ENCODE measurements around the gene HSPG2. TPM values are rescaled to one million over a fixed set of nuclear protein-coding genes. Genes with fewer than 3 reads are reported as not detected.
"Not testable (repeated sequence)": the region's sequence is repeated elsewhere in the genome, so short reads cannot be mapped to it uniquely, and the experiment has no call there.

The HSPG2 gene
- total RNA-seq, 2 donors from 2014 or later: 0.20 TPM; not detected in 1

- no peak overlapping the region for H3K27ac Mint-ChIP-seq
Observed at GRCh38 chr1:21946836-21947587, 9.9 kb upstream of the HSPG2 start.

DNA sequence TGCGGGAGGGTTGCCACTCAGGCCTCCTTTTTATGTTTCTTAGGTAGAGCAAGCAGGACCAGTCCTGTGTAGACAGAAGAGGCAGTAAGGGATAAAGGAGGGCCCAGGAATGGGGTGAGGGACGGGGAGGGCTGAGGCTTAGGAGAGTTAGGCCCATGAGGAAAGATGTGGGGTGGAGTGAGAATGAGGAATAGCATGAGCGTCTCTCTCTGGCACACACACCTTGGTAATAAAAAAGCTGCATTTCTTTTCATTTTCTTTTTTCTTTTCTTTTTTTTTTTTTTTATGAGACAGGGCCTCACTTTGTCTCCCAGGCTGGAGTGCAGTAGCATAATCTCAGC, 7.6 kb upstream of the HSPG2 start:
- no peak overlapping the region for H3K4me3 Mint-ChIP-seq
- no peaks in the 10 kb centered on the region for H3K36me3 Mint-ChIP-seq
- H3K4me1 Mint-ChIP-seq (ENCODE audit: low read depth in 2 of 2): no peaks in the 10 kb centered on the region
- no peak overlapping the region for H3K27ac Mint-ChIP-seq
- ATAC-seq (no peak), DNase-seq (ENCODE audit: low spot score) (no peak)
- no peaks in the 10 kb centered on the region for H3K9me3 Mint-ChIP-seq
- H3K27me3 Mint-ChIP-seq: peaks cover 0 to 3% of the 10 kb centered on the region in 2 donors

More at GRCh38 chr1:21946836-21947587, 9.9 kb upstream of the HSPG2 start:
- H3K36me3 Mint-ChIP-seq: no peaks in the 10 kb centered on the region
- ATAC-seq (no peak), DNase-seq (ENCODE audit: low spot score) (no peak)
- H3K9me3 Mint-ChIP-seq: no peaks in the 10 kb centered on the region
- H3K27me3 Mint-ChIP-seq: no peaks in the 10 kb centered on the region
- no peak overlapping the region for H3K4me3 Mint-ChIP-seq
- H3K4me1 Mint-ChIP-seq (ENCODE audit: low read depth in 2 of 2): no peaks in the 10 kb centered on the region

- not testable (repeated sequence) for DNase-seq (ENCODE audit: low spot score); ATAC-seq; H3K27ac Mint-ChIP-seq; H3K4me3 Mint-ChIP-seq; H3K9me3 Mint-ChIP-seq; H3K36me3 Mint-ChIP-seq; H3K27me3 Mint-ChIP-seq; H3K4me1 Mint-ChIP-seq (ENCODE audit: low read depth in 2 of 2)
Observed at GRCh38 chr1:21942959-21943640, 6.0 kb upstream of the HSPG2 start.

DNA sequence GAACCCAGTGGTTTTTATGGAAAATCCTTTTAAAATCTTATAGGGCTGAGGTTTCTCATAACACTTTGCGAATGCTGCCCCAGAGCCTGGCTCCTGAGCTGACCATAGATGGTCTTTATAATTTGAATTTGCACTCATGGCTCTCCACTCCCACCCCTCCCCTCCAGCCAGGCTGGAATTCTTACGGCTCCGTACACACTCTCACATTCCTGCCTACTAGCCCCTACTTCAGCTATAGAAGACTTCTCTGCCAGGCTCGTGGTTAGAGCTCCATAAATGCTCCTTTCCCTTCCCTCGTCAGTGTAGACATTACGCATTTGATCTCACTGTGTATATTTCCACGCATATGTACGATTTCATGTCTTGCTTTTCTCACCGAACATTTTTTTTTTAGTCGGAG, 5.4 kb upstream of the HSPG2 start:
- H3K9me3 Mint-ChIP-seq: no peaks in the 10 kb centered on the region
- H3K4me3 Mint-ChIP-seq: no peak overlapping the region
- no peak for DNase-seq (ENCODE audit: low spot score)
- ATAC-seq: no peak
- H3K4me1 Mint-ChIP-seq (ENCODE audit: low read depth in 2 of 2): peaks cover 6 to 9% of the 10 kb centered on the region in 2 donors
- H3K27ac Mint-ChIP-seq: no peak overlapping the region
- H3K27me3 Mint-ChIP-seq: peaks cover 10 to 13% of the 10 kb centered on the region in 2 donors
- H3K36me3 Mint-ChIP-seq: no peaks in the 10 kb centered on the region

DNA sequence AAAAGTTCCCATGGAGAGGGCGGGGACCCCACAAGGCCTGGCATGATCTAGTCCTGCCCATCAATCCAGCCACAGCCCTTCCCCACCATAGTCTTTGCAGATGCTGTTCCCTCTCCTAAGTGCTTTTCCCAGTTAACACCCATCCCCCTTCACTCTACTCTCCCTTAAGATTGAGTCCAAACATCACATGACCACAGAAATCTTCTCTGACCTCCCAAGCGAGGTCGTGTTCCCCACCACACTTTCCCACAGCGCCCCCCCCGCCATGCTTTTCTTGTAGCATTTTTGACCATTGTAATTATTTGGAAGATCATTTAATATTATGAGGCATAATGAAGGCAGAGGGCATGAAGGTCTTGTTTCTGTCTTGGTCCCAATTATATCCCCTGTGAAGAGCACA, 4.3 kb upstream of the HSPG2 start:
- Mint-ChIP-seq H3K36me3 (no peaks in the 10 kb centered on the region), H3K9me3 (no peaks in the 10 kb centered on the region), H3K27ac (no peak overlapping the region), H3K27me3 (peaks cover 13% of the 10 kb centered on the region in 2 donors), H3K4me3 (no peak overlapping the region), H3K4me1 (ENCODE audit: low read depth in 2 of 2) (peaks cover 7 to 10% of the 10 kb centered on the region in 2 donors)
- DNase-seq (ENCODE audit: low spot score) (no peak), ATAC-seq (no peak)

- Mint-ChIP-seq H3K4me1 (ENCODE audit: low read depth in 2 of 2) (peaks cover 7 to 13% of the 10 kb centered on the region in 2 donors), H3K27me3 (peaks cover 13 to 16% of the 10 kb centered on the region in 2 donors), H3K27ac (no peak overlapping the region), H3K36me3 (no peaks in the 10 kb centered on the region), H3K4me3 (no peak overlapping the region), H3K9me3 (no peaks in the 10 kb centered on the region)
- DNase-seq (ENCODE audit: low spot score): no peak
- ATAC-seq: no peak
Observed at GRCh38 chr1:21940492-21940891, 3.4 kb upstream of the HSPG2 start.

DNA sequence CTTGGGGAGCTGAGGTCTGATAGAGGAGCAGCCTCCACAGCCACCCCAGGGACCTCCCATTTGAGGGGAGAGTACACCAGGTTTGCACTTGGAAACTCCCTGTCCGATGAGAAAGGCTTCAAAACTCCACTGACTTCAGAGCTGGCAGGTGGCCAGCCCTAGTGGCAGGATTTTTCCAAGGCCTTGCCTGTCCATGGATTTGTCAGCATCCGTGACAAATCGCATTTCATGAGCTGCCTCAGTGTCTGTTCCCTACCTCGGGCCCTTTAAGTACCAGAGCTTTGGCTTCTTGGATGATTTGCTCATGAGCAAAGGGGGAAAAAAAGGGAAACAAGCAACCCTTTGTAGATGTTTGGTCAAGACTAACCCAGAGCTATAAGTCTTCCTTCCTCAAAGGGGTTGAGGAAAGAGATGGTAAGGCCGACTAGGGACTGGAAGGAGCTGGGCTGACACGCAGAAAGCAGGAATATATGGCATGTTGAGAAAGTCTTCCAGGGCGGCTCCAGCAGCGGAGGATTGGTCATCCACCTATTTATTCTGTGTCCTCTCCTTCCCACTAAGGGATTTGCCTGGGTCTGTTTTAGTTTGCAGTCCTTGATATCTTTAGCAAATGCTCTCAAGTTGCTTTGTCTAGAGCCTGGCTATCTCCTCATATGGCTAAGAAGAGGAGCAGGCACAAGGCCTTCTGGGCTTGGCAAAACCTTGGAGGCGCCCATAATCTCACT, 2.7 kb upstream of the HSPG2 start:
- ATAC-seq (no peak), DNase-seq (ENCODE audit: low spot score) (no peak)
- Mint-ChIP-seq H3K27me3 (peaks cover 13 to 18% of the 10 kb centered on the region in 2 donors), H3K36me3 (no peaks in the 10 kb centered on the region), H3K9me3 (no peaks in the 10 kb centered on the region), H3K27ac (no peak overlapping the region), H3K4me3 (no peak overlapping the region), H3K4me1 (ENCODE audit: low read depth in 2 of 2) (peaks cover 7 to 14% of the 10 kb centered on the region in 2 donors)

DNA sequence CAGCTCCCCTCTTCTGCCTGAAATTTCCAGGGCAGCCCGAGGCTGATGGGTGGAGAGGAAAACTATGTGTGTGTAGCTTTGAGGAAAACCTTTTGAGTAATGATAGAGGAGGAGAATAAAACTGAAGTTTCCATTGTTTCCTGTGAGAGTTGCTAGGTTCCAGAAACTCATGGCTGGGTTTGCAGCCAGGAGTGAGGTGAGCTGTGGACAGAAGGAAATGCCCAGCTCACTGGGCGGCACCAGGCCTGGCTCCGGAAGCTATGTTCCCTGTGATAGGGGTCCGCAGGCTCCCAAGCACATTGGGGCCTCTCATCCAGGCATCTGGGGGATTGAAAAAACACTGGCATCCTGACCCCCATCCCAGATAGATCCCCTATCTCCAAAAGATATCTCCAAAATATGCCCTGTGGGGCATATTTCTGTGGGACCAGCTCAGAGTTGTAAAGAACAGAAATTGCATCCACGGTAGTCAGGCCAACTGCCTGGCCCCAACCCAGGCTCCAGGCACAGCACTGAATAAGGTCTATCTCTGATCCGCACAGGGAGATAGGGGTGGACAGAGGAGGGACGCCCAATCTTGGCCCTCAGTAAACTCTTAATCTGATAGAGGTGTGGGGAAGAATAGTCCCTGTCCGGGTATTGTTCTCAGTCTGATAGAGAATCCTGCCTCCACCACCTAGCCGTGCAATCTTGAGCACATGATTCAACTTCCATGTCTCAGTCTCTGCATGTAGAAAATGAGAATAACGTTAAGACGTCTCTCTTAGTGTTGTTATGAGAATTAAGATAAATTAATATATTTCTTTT, 1.8 kb upstream of the HSPG2 start:
- DNase-seq (ENCODE audit: low spot score) (no peak), ATAC-seq (no peak)
- no peak overlapping the region for H3K27ac Mint-ChIP-seq
- no peaks in the 10 kb centered on the region for H3K9me3 Mint-ChIP-seq
- no peaks in the 10 kb centered on the region for H3K36me3 Mint-ChIP-seq
- peaks cover 7 to 14% of the 10 kb centered on the region in 2 donors for H3K4me1 Mint-ChIP-seq (ENCODE audit: low read depth in 2 of 2)
- peaks cover 13 to 22% of the 10 kb centered on the region in 2 donors for H3K27me3 Mint-ChIP-seq
- peak overlapping the region; percentile 90 for H3K4me3 Mint-ChIP-seq

GRCh38 chr1:21937372-21938121, 437 bp upstream of the HSPG2 start:
- H3K4me1 Mint-ChIP-seq (ENCODE audit: low read depth in 2 of 2): peaks cover 7 to 14% of the 10 kb centered on the region in 2 donors
- DNase-seq (ENCODE audit: low spot score) (peak; percentile 74), ATAC-seq (peak; percentile 85 to 92)
- peaks cover 13 to 23% of the 10 kb centered on the region in 2 donors for H3K27me3 Mint-ChIP-seq
- H3K9me3 Mint-ChIP-seq: no peaks in the 10 kb centered on the region
- H3K27ac Mint-ChIP-seq: peak overlapping the region in 1 of 2 donors; percentile 64
- H3K36me3 Mint-ChIP-seq: no peaks in the 10 kb centered on the region
- peak overlapping the region; percentile 90 for H3K4me3 Mint-ChIP-seq

DNA sequence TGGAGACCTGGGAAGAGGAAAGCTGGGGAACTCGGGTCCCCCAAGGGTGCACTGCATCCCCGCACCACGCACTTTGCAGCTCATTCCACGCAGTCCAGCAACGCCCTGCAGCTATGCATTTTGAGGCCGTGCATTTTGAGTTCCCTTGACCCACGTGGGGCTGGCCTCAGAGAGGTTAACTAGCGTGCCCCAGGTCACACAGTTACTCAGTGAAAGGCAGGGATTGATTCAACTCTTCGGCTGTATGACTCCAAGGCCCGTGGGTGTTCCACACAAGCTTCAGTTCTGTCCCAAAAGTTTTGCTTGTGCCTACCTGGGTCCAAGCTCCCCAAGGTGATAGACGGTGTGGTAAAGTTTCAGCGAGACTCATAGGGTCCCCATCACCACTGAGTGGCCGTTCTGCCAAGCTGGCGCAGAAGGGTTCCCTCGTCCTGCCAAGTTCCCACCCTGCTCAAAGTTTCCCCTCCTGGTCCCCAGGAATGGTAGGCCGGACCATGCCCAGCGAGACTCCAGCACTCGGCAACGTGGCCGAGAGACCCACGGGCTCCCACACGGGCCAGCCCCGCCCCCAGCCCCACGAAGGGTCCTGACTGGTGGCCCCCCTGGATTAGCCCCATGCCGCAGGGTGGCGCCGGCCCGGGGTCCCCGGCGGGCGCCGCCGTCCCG, 611 bp downstream of the HSPG2 start:
- no peaks in the 10 kb centered on the region for H3K36me3 Mint-ChIP-seq
- no peaks in the 10 kb centered on the region for H3K9me3 Mint-ChIP-seq
- ATAC-seq (peak; percentile 24 to 30), DNase-seq (ENCODE audit: low spot score) (no peak)
- H3K4me3 Mint-ChIP-seq: peak overlapping the region; percentile 50
- peaks cover 7 to 14% of the 10 kb centered on the region in 2 donors for H3K4me1 Mint-ChIP-seq (ENCODE audit: low read depth in 2 of 2)
- peaks cover 13 to 23% of the 10 kb centered on the region in 2 donors for H3K27me3 Mint-ChIP-seq
- H3K27ac Mint-ChIP-seq: no peak overlapping the region

DNA sequence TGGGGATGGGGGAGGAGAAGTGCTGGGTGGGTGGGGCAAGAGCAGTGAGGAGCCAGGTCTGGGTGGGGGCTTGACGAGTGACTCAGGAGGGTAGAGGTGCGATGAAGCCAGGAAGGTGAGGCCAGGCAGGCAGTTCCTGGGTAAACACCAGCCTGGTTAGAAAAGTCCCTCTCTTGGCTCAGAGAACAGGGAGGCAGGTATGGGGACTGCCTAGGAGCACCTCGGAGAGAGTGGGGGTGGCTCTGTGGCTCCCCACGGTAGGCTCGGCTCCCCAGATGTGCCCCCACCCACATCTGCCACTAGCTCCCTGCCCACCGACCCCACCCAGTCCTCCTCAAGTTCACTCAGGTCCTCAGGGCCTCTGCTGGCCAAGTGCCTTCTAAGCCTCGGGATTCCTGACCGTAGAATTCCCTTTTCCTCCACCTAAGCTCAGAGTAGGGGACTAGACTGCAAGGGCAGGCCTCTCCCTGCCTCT, 1.2 kb downstream of the HSPG2 start:
- no peak for DNase-seq (ENCODE audit: low spot score)
- peak overlapping the region; percentile 50 for H3K4me3 Mint-ChIP-seq
- ATAC-seq: no peak
- no peaks in the 10 kb centered on the region for H3K9me3 Mint-ChIP-seq
- peaks cover 13 to 20% of the 10 kb centered on the region in 2 donors for H3K27me3 Mint-ChIP-seq
- H3K36me3 Mint-ChIP-seq: no peaks in the 10 kb centered on the region
- peaks cover 7 to 14% of the 10 kb centered on the region in 2 donors for H3K4me1 Mint-ChIP-seq (ENCODE audit: low read depth in 2 of 2)
- no peak overlapping the region for H3K27ac Mint-ChIP-seq

DNA sequence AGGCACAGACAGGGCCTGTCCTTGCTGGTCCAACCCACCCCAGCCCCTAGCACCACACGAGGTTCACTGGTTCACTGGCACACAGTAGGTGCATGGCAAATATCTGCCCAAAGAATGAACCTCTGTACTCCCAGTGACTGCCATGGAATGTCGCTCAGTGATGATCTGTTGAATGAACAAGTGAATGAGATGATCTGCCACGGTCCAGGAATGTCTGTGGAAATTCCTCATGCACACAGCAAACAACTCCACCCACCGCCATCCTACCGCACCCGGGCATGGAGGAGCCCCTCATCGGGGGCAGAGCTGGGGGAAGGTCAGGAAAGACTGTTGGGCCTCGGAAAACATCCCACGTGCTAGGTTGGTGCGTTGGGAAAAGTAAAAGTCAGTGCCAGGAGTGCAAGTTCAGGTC, 1.7 kb downstream of the HSPG2 start:
- ATAC-seq (no peak), DNase-seq (ENCODE audit: low spot score) (no peak)
- Mint-ChIP-seq H3K27ac (no peak overlapping the region), H3K4me1 (ENCODE audit: low read depth in 2 of 2) (peaks cover 7 to 14% of the 10 kb centered on the region in 2 donors), H3K4me3 (no peak overlapping the region), H3K9me3 (no peaks in the 10 kb centered on the region), H3K27me3 (peaks cover 13 to 20% of the 10 kb centered on the region in 2 donors), H3K36me3 (no peaks in the 10 kb centered on the region)
